CD4-positive, alpha-beta T cell treated with Interleukin-17A for 4 hours (primary cell): ENCODE measurements around the gene SYCN.

Experiments
- DNase-seq: peaks from one replicate; pipeline ENCODE4 v3.0.0-alpha.2; 2020; ENCODE audit warnings: mixed read lengths

The SYCN gene

GRCh38 chr19:39192846-39193245, 11.2 kb downstream of the SYCN start:
- no peak for DNase-seq

- no peak for DNase-seq
These were observed 13.3 kb downstream of the SYCN start for GRCh38 chr19:39190768-39191167.

GRCh38 chr19:39188960-39189359, 15.1 kb downstream of the SYCN start:
- no peak for DNase-seq

GRCh38 chr19:39187552-39187943, 16.5 kb downstream of the SYCN start:
- DNase-seq: no peak

GRCh38 chr19:39186391-39186790, 17.7 kb downstream of the SYCN start:
- no peak for DNase-seq

GRCh38 chr19:39183104-39183503, 21.0 kb downstream of the SYCN start:
- DNase-seq: no peak

GRCh38 chr19:39182174-39182505, 21.9 kb downstream of the SYCN start:
- no peak for DNase-seq

GRCh38 chr19:39181500-39182173, 22.4 kb downstream of the SYCN start:
- DNase-seq: no peak

- DNase-seq: no peak
These were observed 23.3 kb downstream of the SYCN start for GRCh38 chr19:39180749-39181148.

- no peak for DNase-seq
These were observed 24.3 kb downstream of the SYCN start for GRCh38 chr19:39179754-39180153.

GRCh38 chr19:39178296-39179006, 25.6 kb downstream of the SYCN start:
- DNase-seq: no peak

- DNase-seq: no peak
These were observed 26.3 kb downstream of the SYCN start for GRCh38 chr19:39177736-39178135.

- no peak for DNase-seq
These were observed 26.9 kb downstream of the SYCN start for GRCh38 chr19:39177110-39177699.

- DNase-seq: no peak
These were observed 28.5 kb downstream of the SYCN start for GRCh38 chr19:39175564-39175963.

- no peak for DNase-seq
These were observed 29.2 kb downstream of the SYCN start for GRCh38 chr19:39174558-39175544.

GRCh38 chr19:39174142-39174541, 29.9 kb downstream of the SYCN start:
- DNase-seq: no peak

GRCh38 chr19:39173502-39173991, 30.5 kb downstream of the SYCN start:
- no peak for DNase-seq

- no peak for DNase-seq
These were observed 31.2 kb downstream of the SYCN start for GRCh38 chr19:39172700-39173501.

GRCh38 chr19:39171479-39172465, 32.3 kb downstream of the SYCN start:
- no peak for DNase-seq

- no peak for DNase-seq
These were observed 33.5 kb downstream of the SYCN start for GRCh38 chr19:39170386-39171231.
